ENCODE data around the gene PALLD.

PALLD gene

GRCh38 chr4:168759959-168760527, 263.2 kb downstream of the PALLD start:
- DNase-seq (ENCODE audit: low spot score), result no peak
- in situ Hi-C loops (cut with MboI; ENCODE audit: low sequenced_read_pairs, unreplicated experiment), result no loop called here
- no peak for TF ChIP-seq CTCF (IDR thresholded peaks at IDR 0.05; ENCODE audit: borderline replicate concordance, control extremely low read depth, extremely low read depth, insufficient read depth, missing control alignments)

GRCh38 chr4:168761066-168761465, 264.2 kb downstream of the PALLD start:
- no peak for TF ChIP-seq CTCF (IDR thresholded peaks at IDR 0.05; ENCODE audit: borderline replicate concordance, control extremely low read depth, extremely low read depth, insufficient read depth, missing control alignments)
- in situ Hi-C loops (cut with MboI; ENCODE audit: low sequenced_read_pairs, unreplicated experiment), result no loop called here
- no peak for DNase-seq (ENCODE audit: low spot score)

- no peak for TF ChIP-seq CTCF (IDR thresholded peaks at IDR 0.05; ENCODE audit: borderline replicate concordance, control extremely low read depth, extremely low read depth, insufficient read depth, missing control alignments)
- in situ Hi-C loops (cut with MboI; ENCODE audit: low sequenced_read_pairs, unreplicated experiment), result no loop called here
- DNase-seq (ENCODE audit: low spot score), result no peak
Observed at GRCh38 chr4:168765322-168765721, 268.5 kb downstream of the PALLD start.

GRCh38 chr4:168765726-168766125, 268.9 kb downstream of the PALLD start:
- no peak for DNase-seq (ENCODE audit: low spot score)
- in situ Hi-C loops (cut with MboI; ENCODE audit: low sequenced_read_pairs, unreplicated experiment), result no loop called here
- no peak for TF ChIP-seq CTCF (IDR thresholded peaks at IDR 0.05; ENCODE audit: borderline replicate concordance, control extremely low read depth, extremely low read depth, insufficient read depth, missing control alignments)

DNA sequence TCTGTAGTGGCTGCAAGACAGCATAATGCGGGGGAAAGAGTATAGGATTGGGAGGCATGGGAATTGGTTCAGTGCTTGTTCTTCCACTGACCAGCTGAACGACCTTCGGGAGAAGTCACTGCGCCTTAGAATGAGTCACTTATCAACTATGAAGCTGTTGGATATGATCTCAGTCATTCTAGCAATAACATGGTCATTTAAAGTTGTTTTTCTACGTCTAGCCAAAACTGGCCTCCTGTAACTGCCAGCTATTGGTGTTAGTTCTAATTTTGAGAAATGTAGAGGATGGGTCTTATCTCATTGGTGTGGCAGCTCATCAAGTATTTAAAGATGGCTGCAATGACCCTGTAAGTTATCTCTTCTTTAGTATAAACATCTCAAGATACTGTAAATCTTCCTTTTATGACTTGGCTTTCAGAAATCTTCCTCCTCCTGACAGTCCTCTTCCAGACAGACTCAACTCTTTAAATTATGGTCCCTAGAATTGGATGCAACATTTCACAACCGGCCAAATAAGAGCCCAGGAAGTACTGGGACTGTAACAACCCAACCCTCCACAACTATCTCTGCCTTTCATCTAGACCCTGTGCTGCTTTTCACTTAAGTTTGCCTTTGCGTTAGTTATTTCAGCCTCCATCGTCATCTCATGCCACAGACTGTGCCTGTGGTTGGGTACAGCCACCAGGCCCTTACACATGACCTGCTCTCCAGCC, 269.9 kb downstream of the PALLD start:
- in situ Hi-C loops (cut with MboI; ENCODE audit: low sequenced_read_pairs, unreplicated experiment), result no loop called here
- no peak for TF ChIP-seq CTCF (IDR thresholded peaks at IDR 0.05; ENCODE audit: borderline replicate concordance, control extremely low read depth, extremely low read depth, insufficient read depth, missing control alignments)
- no peak for DNase-seq (ENCODE audit: low spot score)

GRCh38 chr4:168769416-168769815, 272.6 kb downstream of the PALLD start:
- in situ Hi-C loops (cut with MboI; ENCODE audit: low sequenced_read_pairs, unreplicated experiment), result no loop called here
- no peak for TF ChIP-seq CTCF (IDR thresholded peaks at IDR 0.05; ENCODE audit: borderline replicate concordance, control extremely low read depth, extremely low read depth, insufficient read depth, missing control alignments)
- DNase-seq (ENCODE audit: low spot score), result no peak

Measured in GM13976 (cell line).